ENCODE measurements around the gene ZBTB8B. TPM values are rescaled to one million over a fixed set of nuclear protein-coding genes. Genes with fewer than 3 reads are reported as not detected.
"Not testable (repeated sequence)": the region's sequence is repeated elsewhere in the genome, so short reads cannot be mapped to it uniquely, and the experiment has no call there.

Gene ZBTB8B
- total RNA-seq, 1 donor from 2014 or later = 0.92 TPM

- no peaks in the 10 kb centered on the region for H3K36me3 Mint-ChIP-seq (ENCODE audit: low read depth, unreplicated experiment)
- H3K4me3 Mint-ChIP-seq (ENCODE audit: unreplicated experiment) = no peak overlapping the region
- no peak overlapping the region for H3K27ac Mint-ChIP-seq (ENCODE audit: unreplicated experiment)
- H3K9me3 Mint-ChIP-seq (ENCODE audit: unreplicated experiment) = no peaks in the 10 kb centered on the region
- no peak for TF ChIP-seq CTCF (IDR thresholded peaks at IDR 0.05; ENCODE audit: unreplicated experiment)
- H3K27me3 Mint-ChIP-seq (ENCODE audit: unreplicated experiment) = no peaks in the 10 kb centered on the region
- H3K4me1 Mint-ChIP-seq (ENCODE audit: unreplicated experiment) = no peaks in the 10 kb centered on the region
- no peak for DNase-seq (ENCODE audit: low spot score)
These were observed 6.3 kb downstream of the ZBTB8B start for GRCh38 chr1:32470991-32471694.

- no peaks in the 10 kb centered on the region for H3K9me3 Mint-ChIP-seq (ENCODE audit: unreplicated experiment)
- H3K36me3 Mint-ChIP-seq (ENCODE audit: low read depth, unreplicated experiment) = no peaks in the 10 kb centered on the region
- H3K27me3 Mint-ChIP-seq (ENCODE audit: unreplicated experiment) = peaks cover 2% of the 10 kb centered on the region
- no peak overlapping the region for H3K4me3 Mint-ChIP-seq (ENCODE audit: unreplicated experiment)
- H3K27ac Mint-ChIP-seq (ENCODE audit: unreplicated experiment) = no peak overlapping the region
- no peak for DNase-seq (ENCODE audit: low spot score)
- TF ChIP-seq CTCF (IDR thresholded peaks at IDR 0.05; ENCODE audit: unreplicated experiment) = no peak
- H3K4me1 Mint-ChIP-seq (ENCODE audit: unreplicated experiment) = peaks cover 3% of the 10 kb centered on the region
These were observed 7.0 kb downstream of the ZBTB8B start for GRCh38 chr1:32471695-32472362.

- H3K27me3 Mint-ChIP-seq (ENCODE audit: unreplicated experiment); H3K4me3 Mint-ChIP-seq (ENCODE audit: unreplicated experiment); H3K9me3 Mint-ChIP-seq (ENCODE audit: unreplicated experiment); H3K4me1 Mint-ChIP-seq (ENCODE audit: unreplicated experiment); H3K27ac Mint-ChIP-seq (ENCODE audit: unreplicated experiment); DNase-seq (ENCODE audit: low spot score); H3K36me3 Mint-ChIP-seq (ENCODE audit: low read depth, unreplicated experiment): not testable (repeated sequence)
These were observed 8.1 kb downstream of the ZBTB8B start for GRCh38 chr1:32472966-32473365.

GRCh38 chr1:32474954-32475353, 10.1 kb downstream of the ZBTB8B start:
- Mint-ChIP-seq H3K9me3 (ENCODE audit: unreplicated experiment) (no peaks in the 10 kb centered on the region), H3K36me3 (ENCODE audit: low read depth, unreplicated experiment) (no peaks in the 10 kb centered on the region), H3K4me1 (ENCODE audit: unreplicated experiment) (peaks cover 5% of the 10 kb centered on the region), H3K4me3 (ENCODE audit: unreplicated experiment) (no peak overlapping the region), H3K27ac (ENCODE audit: unreplicated experiment) (no peak overlapping the region), H3K27me3 (ENCODE audit: unreplicated experiment) (peaks cover 2% of the 10 kb centered on the region)
- TF ChIP-seq CTCF (IDR thresholded peaks at IDR 0.05; ENCODE audit: unreplicated experiment) = no peak
- DNase-seq (ENCODE audit: low spot score) = no peak

GRCh38 chr1:32480003-32480402, 15.1 kb downstream of the ZBTB8B start:
- Mint-ChIP-seq H3K27me3 (ENCODE audit: unreplicated experiment) (peaks cover 2% of the 10 kb centered on the region), H3K9me3 (ENCODE audit: unreplicated experiment) (no peaks in the 10 kb centered on the region), H3K36me3 (ENCODE audit: low read depth, unreplicated experiment) (no peaks in the 10 kb centered on the region), H3K4me1 (ENCODE audit: unreplicated experiment) (peaks cover 5% of the 10 kb centered on the region), H3K4me3 (ENCODE audit: unreplicated experiment) (no peak overlapping the region), H3K27ac (ENCODE audit: unreplicated experiment) (no peak overlapping the region)
- no peak for DNase-seq (ENCODE audit: low spot score)
- TF ChIP-seq CTCF (IDR thresholded peaks at IDR 0.05; ENCODE audit: unreplicated experiment) = no peak

Data from endothelial cell (in vitro differentiated cells).